GM18907 (cell line): ENCODE data around the gene MFN1.
"Not testable (repeated sequence)": the region's sequence is repeated elsewhere in the genome, so short reads cannot be mapped to it uniquely, and the experiment has no call there.

ENCODE experiments used
- ATAC-seq: cut with Tn5 transposase; IDR thresholded peaks from one replicate; pipeline ENCODE4 v1.9.1; 2021; ENCODE audit warnings: mild to moderate bottlenecking, moderate library complexity; ENCODE audit not compliant: unreplicated experiment

The MFN1 gene

DNA sequence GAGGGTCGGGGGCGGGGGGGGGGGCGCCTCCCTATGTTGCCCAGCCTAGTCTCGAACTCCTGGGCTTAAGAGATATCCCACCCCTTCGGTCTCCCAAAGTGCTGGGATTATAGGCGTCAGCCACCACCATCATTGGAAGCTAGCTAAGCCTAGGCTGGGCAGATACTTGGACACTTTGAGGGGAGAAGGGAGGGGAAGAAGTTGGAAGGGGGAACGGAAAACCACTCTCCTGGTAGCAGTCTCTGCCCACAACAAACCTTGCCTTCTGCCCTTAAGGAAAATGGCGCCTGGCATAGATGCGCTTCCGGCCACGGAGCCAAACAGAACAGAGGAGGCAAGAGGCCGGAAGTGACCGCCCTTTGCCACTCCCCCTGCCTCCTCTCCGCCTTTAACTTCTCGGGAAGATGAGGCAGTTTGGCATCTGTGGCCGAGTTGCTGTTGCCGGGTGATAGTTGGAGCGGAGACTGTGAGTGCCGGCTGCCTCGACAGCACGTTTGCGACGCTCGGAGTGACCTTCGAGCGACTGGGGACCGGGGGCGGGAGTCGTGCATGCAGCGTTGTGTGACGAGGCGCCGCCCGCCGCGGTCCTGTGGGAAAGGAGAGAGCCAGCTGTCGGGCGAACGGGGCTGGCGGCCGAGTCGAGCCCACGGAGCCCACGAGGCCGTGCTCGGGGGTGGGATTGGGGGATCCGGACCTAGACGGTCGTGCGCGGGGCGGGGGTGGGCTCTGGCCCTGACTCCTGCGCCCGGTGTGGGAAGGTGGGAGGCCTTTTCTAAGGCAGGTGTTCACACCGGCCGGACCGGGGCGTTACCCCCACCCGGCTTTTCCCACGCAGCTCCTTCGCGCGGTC, at the start of gene MFN1:
MFN1 (plus strand) TSS at position 365 of the 850 bp plus-strand sequence. CDS start 1,143 bp downstream, outside the sequence.
- peak; percentile 95 for ATAC-seq

DNA sequence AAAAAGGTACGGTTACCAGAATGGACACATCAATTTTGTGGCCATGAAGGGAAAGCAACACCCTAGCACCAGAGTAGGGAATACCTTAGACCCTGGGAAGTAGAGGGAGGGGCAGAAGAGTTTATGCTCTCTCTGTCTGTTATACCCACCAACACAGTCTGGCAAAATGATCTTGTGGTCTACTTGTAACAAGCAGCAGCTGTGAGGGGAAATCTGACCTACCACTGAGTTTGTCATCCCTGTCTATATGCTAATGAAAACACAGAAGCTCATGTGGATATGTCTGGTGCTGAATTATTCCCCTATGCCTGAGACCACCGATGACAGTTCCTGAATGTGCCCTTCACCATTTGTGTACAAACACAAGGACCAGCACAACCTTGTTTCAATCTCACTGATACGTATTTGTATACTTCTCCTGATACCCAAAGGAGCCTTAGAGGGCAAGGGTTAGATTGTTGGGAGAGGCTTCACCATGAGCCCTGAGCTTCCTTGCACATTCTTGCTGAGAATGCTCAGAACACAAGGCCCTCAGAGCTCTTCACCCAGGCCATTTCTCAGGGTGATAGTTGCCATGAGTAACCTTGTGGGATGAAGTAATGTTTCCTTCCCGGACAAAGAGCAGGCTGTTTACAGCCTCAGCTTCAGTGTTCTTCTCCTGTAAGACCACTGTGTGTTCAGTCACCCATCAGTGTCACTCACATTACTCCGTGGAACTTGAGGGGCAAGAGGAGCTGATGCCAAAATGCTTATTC, 49.4 kb upstream of the MFN1 start:
- ATAC-seq: no peak

DNA sequence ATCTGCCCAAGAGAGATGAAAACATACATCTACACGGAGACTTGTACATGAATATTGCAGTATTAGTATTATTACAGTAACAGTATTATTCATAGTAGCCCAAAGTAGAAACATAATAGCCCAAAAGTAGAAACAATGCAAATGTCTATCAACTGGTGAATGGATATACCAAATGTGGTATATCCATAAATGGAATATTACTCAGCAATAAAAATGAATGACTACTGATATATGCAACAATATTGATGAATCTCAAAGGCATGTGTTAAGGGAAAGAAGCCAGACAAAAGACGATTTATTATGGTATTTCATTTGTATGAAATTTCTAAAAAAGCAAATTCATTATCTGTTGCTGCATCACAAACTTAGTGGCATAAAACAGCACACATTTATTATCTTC, 48.2 kb upstream of the MFN1 start:
- no peak for ATAC-seq

DNA sequence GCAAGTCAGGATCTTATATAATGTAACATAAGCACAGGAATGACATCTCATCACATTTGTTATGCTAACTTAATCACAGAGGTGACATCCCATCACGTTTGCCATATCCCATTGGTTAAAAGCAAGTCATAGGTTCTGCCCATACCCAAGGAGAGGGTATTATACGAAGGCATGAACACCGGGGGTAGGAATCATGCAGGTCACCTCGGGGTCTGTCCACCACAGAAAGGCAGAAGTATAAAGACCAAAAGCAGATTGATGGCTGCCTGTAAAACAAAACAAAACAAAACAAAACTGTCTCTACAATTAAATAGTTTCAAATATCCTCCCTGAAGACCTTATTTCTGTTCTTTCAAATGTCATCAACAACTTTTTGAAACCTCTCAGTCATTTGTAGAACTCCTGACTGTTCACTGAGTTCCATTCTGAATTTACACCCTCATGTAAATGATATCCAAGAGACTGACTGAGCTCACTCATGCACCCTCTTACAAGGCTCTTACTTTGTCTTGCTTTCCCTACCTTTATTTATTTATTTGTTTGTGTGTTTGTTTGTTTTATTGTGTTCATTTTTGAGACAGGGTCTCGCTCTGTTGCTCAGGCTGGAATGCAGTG, 47.4 kb upstream of the MFN1 start:
- no peak for ATAC-seq

DNA sequence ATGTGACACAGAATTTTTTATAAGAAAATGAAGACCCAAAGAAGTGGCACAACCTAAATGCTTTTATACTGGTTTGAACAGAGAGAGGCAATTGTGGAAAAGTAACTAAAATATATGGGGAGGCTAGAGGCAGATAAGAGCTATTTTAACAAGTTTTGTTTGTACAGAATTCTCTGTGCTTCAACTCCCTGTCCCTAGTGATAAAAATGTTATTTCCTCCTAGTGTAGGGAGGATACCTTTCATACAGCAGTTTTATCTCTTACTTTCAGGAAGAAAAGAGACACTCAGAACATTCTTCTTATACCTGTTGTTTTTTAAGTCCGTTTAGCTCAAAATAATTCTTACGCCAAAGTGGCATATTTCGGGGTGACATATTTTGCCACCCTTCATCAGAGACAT, 45.9 kb upstream of the MFN1 start:
- ATAC-seq: no peak

DNA sequence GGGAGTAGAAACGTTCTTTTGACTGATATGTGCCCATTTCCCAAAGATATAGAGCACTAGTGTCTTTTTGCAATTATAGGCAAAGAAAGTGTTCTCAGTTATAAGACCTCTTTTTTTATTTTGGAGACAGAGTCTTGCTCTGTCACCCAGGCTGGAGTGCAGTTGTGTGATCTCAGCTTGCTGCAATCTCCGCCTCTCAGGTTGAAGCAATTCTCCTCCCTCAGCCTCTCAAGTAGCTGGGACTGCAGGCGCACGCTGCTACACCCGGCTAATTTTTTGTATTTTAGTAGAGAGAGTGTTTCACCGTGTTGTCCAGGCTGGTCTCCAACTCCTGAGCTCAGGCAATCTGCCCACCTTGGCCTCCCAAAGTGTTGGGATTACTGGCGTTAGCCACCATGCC, 45.4 kb upstream of the MFN1 start:
- ATAC-seq: no peak

DNA sequence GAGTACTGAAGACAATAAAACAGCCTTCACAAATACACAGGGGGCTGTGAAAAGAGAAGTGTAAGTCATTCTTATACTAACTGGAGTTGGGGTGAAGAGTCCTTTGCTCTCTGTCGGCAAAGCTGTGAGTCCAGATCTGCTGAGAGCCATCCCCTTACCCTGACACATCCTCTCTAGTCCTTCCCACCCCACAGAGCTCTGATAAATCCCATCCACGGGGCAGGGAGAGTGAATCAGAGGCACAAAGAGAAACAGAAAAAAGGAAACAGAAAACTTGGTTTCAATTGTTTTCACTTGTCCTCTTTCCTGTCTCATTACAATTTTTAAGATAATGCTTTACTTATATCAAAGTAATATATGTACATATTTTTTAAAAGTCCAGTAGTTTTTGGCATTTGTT, 42.9 kb upstream of the MFN1 start:
- ATAC-seq: no peak

DNA sequence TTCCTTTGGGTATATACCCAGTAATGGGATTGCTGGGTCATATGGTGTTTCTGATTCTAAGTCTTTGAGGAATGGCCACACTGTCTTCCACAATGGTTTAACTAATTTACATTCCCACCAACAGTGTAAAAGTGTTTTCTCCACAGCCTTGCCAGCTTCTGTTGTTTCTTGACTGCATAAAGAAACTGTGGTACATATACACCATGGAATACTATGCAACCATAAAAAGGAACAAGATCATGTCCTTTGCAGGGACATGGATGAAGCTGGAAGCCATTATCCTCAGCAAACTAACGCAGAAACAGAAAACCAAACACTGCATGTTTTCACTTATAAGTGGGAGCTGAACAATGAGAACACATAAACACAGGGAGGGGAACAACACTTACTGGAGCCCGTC, 40.1 kb upstream of the MFN1 start:
- ATAC-seq: not testable (repeated sequence)

DNA sequence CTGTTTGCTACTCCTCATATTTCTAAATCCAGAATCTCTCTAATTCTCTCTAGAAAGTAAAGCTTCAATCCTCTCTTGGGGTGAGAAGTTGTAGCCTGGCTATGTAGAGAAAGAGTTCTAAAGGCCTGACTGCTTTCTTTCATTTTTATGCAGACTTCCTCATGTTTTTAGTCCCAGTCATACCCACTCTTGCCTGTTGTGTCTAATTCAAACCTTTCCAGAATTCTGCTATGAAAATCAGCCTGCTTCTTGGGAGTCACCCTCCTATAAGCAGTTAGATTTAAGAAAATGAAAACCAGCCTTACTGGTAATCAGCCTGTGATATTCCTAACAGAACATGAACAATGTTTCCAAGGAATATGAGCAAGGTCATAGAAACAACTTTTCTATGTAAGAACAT, 39.5 kb upstream of the MFN1 start:
- ATAC-seq: no peak

DNA sequence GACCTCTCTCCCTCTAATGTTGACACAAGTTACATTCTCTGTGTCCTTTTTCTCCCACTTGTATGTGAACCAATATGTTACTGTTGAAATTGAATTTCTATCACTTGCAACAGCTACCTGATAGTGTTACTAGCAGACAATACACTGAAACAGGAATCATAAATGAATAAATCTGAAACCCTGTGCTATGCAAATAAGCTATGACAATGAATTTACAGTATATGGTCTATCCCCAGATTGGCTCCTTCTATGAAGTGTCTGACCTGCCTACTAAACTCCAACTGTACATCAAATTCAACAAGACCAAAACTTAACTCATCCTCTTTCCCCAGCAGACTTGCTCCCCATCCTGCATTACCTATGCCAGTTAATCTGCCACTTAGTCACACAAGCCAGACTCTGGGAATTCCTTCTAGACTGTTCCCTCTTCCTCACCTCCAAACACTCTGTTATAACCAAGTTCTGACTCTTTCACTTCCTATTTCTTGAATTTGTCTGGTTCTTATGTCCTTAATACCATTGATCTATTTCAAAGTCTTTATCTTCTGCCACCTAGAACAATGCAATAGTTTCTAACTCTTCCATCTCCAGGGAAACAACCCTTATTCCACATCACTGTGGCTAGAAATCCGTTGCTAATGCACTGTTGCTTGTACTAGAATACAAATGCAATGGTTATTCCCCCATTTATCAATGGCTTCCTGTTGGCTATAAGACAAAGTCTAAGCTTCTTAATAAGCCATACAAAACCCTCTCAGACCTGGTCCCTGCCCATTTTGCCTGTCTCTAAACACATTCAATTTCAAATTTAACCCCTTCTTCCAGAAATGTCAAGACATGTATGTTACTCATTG, 38.1 kb upstream of the MFN1 start:
- peak; percentile 94 for ATAC-seq

DNA sequence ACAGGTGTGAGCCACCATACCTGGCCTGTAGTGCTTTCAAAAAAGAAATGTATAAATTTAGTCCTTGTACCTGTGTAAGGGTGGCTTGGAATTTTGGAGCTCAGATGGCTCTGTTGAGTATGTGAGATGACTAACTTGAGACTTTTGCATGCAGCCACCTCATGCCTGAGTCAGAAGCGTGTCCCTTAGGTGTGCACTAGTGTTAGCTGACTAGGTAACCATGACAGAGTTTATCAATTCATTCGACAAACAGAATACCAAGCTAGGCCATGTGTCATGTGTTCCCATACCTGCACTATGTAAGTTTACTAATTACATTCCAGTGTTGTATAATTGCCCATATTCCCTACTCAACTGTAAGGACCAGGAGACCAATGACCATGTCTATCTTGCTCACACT, 28.6 kb upstream of the MFN1 start:
- no peak for ATAC-seq

DNA sequence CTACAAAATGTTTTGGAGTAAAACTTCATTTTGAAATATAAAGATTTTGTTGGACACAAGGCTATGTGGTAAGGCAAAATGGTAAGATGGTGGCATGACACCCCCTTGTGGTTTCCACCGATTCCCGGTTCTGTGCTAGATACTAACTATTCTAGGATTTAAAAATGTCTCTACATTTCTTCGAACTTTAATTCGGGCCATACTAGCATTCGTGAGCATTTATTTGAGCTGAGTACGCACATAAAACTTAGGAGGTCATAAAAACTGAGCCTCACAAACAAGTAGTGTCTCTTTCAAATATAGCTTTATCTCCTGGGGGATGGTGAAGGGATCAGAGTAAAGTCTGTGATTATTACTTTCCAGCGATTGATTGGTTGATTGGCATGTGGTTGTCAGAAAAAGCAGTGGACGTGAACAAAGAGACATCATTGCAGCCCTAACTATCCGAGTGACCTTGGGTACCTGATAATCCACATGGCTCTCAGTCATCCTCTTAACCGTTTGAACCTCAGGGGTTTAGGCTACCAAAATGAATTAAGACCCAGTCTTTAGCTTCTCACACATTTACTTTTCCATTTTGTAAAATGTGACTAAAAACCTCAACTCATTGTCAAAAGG, 25.7 kb upstream of the MFN1 start:
- no peak for ATAC-seq

DNA sequence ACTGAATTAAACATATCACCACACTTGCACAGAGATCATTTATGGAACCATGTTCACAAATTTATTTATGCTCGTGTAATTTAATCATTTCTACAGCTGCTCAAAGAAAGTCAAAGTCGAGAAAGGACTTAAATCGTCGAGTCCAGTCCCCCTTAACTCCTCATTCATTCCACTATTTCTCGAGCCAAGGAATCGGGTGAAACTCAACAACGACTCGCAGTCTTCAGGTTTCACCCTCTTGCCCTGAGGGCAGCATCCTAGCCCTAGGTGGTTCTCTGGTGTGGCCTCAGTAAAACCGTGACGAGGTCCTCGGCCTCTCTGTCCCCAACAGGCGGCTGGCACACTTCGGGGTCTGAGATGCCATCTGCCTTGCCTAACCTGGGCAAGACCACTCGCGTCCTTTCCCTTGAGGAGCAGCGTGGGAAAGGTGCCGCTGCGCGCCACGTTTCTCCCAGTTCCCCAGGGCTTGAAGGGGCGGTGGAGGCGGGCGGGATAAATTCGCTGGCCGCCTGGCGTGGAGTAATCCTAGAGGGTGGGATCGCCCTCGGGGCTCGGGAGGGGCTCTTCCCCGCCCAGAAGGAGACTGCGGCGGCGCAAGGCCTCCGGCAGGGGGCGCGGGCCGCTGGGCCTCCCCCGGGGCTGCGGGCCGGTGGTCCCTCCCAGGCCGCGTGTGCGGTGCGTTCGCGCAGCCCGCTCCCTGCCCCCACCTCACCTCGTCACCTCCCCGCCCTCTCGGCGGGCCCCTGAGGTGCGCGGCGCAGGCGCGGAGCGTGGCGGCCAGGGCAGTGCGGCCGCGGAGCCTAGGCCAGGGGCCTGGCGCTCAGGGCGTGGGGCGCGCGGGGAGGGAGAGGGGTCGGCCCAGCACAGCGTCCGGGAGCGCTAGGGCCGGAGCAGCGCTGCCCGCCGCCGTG, 25.0 kb upstream of the MFN1 start, which contains the start of gene ZNF639:
ZNF639 (plus strand) TSS at position 746 of the 911 bp plus-strand sequence. CDS start 5,263 bp downstream, outside the sequence.
- ATAC-seq: peak; percentile 83

DNA sequence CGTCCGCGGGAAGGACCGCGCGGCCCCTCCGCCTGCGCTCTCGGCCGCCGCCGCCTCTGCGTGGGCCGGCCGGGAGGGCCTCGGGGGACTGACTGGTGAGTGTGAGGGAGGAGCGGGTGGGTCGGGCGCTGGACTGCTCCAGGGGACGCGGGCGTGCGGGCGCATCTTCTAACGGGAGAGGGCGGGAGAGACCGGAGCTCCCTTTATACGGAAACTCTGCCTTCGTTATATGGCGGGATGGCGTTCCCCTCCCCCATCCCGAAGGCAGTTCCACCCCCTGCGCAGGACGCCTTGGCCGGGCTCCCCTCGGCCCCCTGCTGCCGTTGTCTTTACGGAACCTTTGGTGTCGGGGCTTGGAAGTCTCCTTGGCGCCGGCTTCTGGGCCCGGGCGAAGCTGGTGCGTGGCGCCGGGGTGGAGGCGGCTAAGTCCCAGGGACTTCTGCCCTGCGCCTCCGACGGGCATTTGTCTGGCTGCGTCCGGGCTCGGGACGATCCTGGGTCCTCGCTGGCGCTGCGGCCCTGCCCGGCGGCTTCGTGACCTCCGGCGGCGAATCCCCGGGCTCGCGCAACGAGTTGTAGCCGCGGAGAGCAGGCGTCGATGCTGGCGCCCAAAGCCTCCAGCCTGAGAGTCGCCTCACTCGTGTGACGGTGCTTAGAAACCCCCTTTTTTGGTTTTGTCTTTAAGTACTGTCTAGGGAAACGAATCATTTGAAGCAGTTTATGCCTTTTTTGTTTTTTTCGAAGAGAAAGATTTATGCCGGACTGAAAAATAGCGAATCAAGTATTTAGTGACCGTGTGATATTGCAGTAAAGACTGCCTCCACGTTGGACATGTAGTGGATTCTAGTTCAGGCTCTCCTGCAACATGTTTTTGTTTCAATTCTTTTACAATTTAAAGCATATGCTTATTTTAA, 24.1 kb upstream of the MFN1 start:
- ATAC-seq: peak; percentile 51

DNA sequence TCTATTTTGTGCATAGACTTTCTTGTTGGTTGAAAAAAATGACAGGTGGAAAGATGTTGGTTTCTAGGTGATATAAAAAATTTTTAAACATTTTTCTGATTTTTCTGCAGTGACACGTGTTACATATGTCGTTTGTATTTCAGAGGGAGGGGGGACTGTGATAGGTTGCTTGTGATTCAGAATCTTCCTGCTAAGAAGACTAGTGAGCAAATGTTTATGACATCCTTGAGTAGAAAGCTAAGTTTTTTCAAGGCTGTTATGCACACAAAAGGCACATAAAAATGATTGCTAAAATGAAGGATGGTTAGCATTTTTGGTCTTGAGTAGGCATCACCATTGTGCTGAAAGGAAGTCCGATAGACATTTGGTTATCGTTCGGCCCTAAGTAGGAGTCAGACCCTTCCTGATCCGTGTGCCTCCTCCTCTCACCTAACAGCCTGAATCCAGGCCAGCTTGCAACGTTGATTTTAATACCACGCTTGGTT, 23.2 kb upstream of the MFN1 start:
- no peak for ATAC-seq

DNA sequence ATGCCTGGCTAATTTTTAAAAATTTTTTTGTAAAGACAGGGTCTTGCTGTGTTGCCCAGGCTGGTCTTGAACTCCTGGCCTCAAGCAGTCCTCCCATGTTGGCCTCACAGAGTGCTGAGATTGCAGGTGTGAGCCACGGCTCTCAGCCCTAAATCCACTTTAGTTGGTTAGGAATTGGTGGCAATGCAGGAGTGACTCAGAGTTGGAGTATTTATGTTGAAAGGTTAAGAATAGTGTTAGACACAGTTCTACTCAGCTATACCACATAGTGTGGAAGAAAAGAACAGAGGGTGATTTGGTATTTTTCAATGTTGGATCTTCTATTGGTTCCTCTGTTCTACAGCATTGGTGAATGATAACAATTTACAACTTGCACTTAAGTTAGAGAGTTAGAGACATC, 17.1 kb upstream of the MFN1 start:
- ATAC-seq: no peak

DNA sequence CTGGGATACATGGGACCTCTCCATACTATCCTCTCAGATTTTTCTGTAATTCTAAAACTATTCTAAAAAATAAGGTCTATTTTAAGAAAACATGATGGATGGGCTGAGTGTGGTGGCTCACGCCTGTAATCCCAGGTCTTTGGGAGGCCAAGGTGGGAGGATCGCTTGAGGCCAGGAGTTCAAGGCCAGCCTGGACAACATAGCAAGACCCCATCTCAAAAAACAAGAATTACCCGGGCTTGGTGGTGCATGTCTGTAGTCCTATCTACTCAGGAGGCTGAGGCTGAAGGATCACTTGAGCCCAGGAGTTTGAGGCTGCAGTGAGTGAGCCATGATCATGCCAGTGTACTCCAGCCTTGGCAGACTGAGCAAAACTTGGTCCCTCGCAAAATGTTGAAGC, 15.3 kb upstream of the MFN1 start:
- ATAC-seq: no peak

DNA sequence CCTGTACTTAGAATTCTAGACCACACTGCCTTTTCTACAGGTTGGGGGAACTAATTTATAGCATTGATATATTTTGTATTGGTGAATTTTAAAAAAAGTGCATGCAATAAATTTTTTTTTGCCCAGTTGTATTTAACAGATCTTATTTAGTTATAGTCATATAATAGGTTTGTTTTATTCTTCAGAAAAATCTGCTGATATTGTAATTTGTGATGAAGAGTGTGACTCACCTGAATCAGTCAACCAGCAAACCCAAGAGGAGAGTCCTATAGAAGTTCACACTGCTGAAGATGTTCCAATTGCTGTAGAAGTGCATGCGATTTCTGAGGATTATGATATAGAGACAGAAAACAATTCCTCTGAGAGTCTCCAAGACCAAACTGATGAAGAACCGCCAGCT, 14.4 kb upstream of the MFN1 start:
- no peak for ATAC-seq
